ENCODE measurements around the gene SEZ6L.

- no peak for TF ChIP-seq CTCF (IDR thresholded peaks at IDR 0.05)
- TF ChIP-seq POLR2A (IDR thresholded peaks at IDR 0.05) = no peak
Measured at GRCh38 chr22:26197425-26197824, 28.2 kb downstream of the SEZ6L start.
